SK-N-SH treated with all-trans-retinoic acid at 6 μM for 48 hours (cell line): ENCODE data around the gene TBC1D4.

ENCODE experiments used
- ATAC-seq: fragments of 200-7000 bp; cut with Tn5 transposase; 3 replicates; pipeline ENCODE4 v1.9.1; 2020; ENCODE audit warnings: mild to moderate bottlenecking, moderate library complexity
- BACH2 ChIP-seq: fragments of 250-450 bp; sonication (Bioruptor Pico); IDR thresholded peaks from 2 replicates; pipeline ENCODE4 v1.9.0; 2021; ENCODE audit warnings: mild to moderate bottlenecking, borderline replicate concordance
- CREB5 ChIP-seq: fragments of 250-450 bp; sonication (Bioruptor Pico); IDR thresholded peaks from 2 replicates; pipeline ENCODE4 v1.5.1; 2020; ENCODE audit warnings: low read depth, mild to moderate bottlenecking, moderate library complexity
- CSRNP3 ChIP-seq: fragments of 250-450 bp; sonication (Bioruptor Pico); IDR thresholded peaks from 2 replicates; pipeline ENCODE4 v1.5.1; 2021; ENCODE audit warnings: mild to moderate bottlenecking, moderate library complexity
- ESRRG ChIP-seq: fragments of 250-450 bp; sonication (Bioruptor Pico); IDR thresholded peaks from 2 replicates; pipeline ENCODE4 v1.6.1; 2021; ENCODE audit warnings: mild to moderate bottlenecking
- GLIS3 ChIP-seq: fragments of 250-450 bp; sonication (Bioruptor Pico); IDR thresholded peaks from 2 replicates; pipeline ENCODE4 v1.5.0; 2020; ENCODE audit warnings: mild to moderate bottlenecking, moderate library complexity
- ISL1 ChIP-seq: fragments of 250-450 bp; sonication (Bioruptor Pico); IDR thresholded peaks from 2 replicates; pipeline ENCODE4 v2.1.2; 2022; ENCODE audit warnings: mild to moderate bottlenecking, moderate library complexity
- OSR1 ChIP-seq: fragments of 250-450 bp; sonication (Bioruptor Pico); IDR thresholded peaks from 2 replicates; pipeline ENCODE4 v1.8.0; 2022; ENCODE audit warnings: moderate library complexity, mild to moderate bottlenecking, inconsistent platforms
- PATZ1 ChIP-seq: fragments of 250-450 bp; sonication (Bioruptor Pico); IDR thresholded peaks from 2 replicates; pipeline ENCODE4 v1.8.0; 2020; ENCODE audit warnings: mild to moderate bottlenecking, moderate library complexity, borderline replicate concordance
- POU6F1 ChIP-seq: fragments of 250-450 bp; sonication (Bioruptor Pico); IDR thresholded peaks from 2 replicates; pipeline ENCODE4 v1.8.0; 2021; ENCODE audit warnings: low read depth, mild to moderate bottlenecking, moderate library complexity, borderline replicate concordance
- PPARA ChIP-seq: fragments of 250-450 bp; sonication (Bioruptor Pico); IDR thresholded peaks from 2 replicates; pipeline ENCODE4 v1.5.0; 2020; ENCODE audit warnings: mild to moderate bottlenecking, borderline replicate concordance
- RARB ChIP-seq: fragments of 250-450 bp; sonication (Bioruptor Pico); IDR thresholded peaks from 2 replicates; pipeline ENCODE4 v1.8.0; 2021; ENCODE audit warnings: mild to moderate bottlenecking, moderate library complexity
- SNAI2 ChIP-seq: fragments of 250-450 bp; sonication (Bioruptor Pico); IDR thresholded peaks from 2 replicates; pipeline ENCODE4 v1.5.0; 2020; ENCODE audit warnings: mild to moderate bottlenecking, moderate library complexity
- TCF4 ChIP-seq: fragments of 250-450 bp; sonication (Bioruptor Pico); IDR thresholded peaks from 2 replicates; pipeline ENCODE4 v1.8.0; 2021; ENCODE audit warnings: mild to moderate bottlenecking, moderate library complexity, borderline replicate concordance
- TOX ChIP-seq: fragments of 250-450 bp; sonication (Bioruptor Pico); IDR thresholded peaks from 2 replicates; pipeline ENCODE4 v1.8.0; 2021; ENCODE audit warnings: mild to moderate bottlenecking, moderate library complexity, borderline replicate concordance
- TSHZ2 ChIP-seq: fragments of 250-450 bp; sonication (Bioruptor Pico); IDR thresholded peaks from 2 replicates; pipeline ENCODE4 v1.5.0; 2020; ENCODE audit warnings: mild to moderate bottlenecking, moderate library complexity
- ZC3H10 ChIP-seq: fragments of 250-450 bp; sonication (Bioruptor Pico); IDR thresholded peaks from 2 replicates; pipeline ENCODE4 v1.5.1; 2021; ENCODE audit warnings: mild to moderate bottlenecking, moderate library complexity
- ZFP3 ChIP-seq: fragments of 250-450 bp; sonication (Bioruptor Pico); IDR thresholded peaks from 2 replicates; pipeline ENCODE4 v1.5.0; 2020; ENCODE audit warnings: mild to moderate bottlenecking, moderate library complexity
- ZFP30 ChIP-seq: fragments of 450-650 bp; formaldehyde crosslinking; IDR thresholded peaks from 2 replicates; pipeline ENCODE4 v1.5.0; 2022; ENCODE audit warnings: mild to moderate bottlenecking, moderate library complexity
- ZNF565 ChIP-seq: fragments of 450-650 bp; formaldehyde crosslinking; conservative IDR thresholded peaks from 2 replicates; pipeline ENCODE4 v1.5.0; 2020; ENCODE audit warnings: low read depth, mild to moderate bottlenecking, moderate library complexity
- ZNF70 ChIP-seq: fragments of 450-650 bp; formaldehyde crosslinking; IDR thresholded peaks from 2 replicates; pipeline ENCODE4 v1.5.0; 2020; ENCODE audit warnings: mild to moderate bottlenecking, moderate library complexity
- ZNF8 ChIP-seq: fragments of 450-650 bp; formaldehyde crosslinking; IDR thresholded peaks from 2 replicates; pipeline ENCODE4 v1.5.0; 2020; ENCODE audit warnings: mild to moderate bottlenecking, moderate library complexity

The TBC1D4 gene

GRCh38 chr13:75390229-75390628 lies 91.7 kb downstream of the TBC1D4 start:
- TF ChIP-seq ISL1 (CRISPR knock-in tag) (no peak), ZC3H10 (no peak), PATZ1 (CRISPR knock-in tag) (no peak), TOX (CRISPR knock-in tag) (no peak), RARB (no peak), ZFP30 (no peak), BACH2 (CRISPR knock-in tag) (no peak), SNAI2 (CRISPR knock-in tag) (no peak), ZFP3 (CRISPR knock-in tag) (no peak), GLIS3 (CRISPR knock-in tag) (no peak), ESRRG (no peak), POU6F1 (CRISPR knock-in tag) (no peak), CSRNP3 (no peak), CREB5 (CRISPR knock-in tag) (no peak), ZNF8 (CRISPR knock-in tag) (no peak)
- no peak for ATAC-seq

- no peak for ATAC-seq
- TF ChIP-seq ISL1 (CRISPR knock-in tag) = peak; percentile 61
- peak; percentile 97 for TF ChIP-seq TCF4
- TF ChIP-seq TSHZ2 = peak; percentile 81; the same call in 1 of the 2 replicates
- TF ChIP-seq ESRRG = no peak
Observed at GRCh38 chr13:75385708-75386083, 96.3 kb downstream of the TBC1D4 start.

- no peak for TF ChIP-seq RARB
- no peak for TF ChIP-seq PATZ1 (CRISPR knock-in tag)
- no peak for TF ChIP-seq PPARA (CRISPR knock-in tag)
- TF ChIP-seq POU6F1 (CRISPR knock-in tag) = no peak
- TF ChIP-seq ZNF70 (CRISPR knock-in tag) = no peak
- TF ChIP-seq OSR1 (CRISPR knock-in tag) = no peak
- no peak for TF ChIP-seq BACH2 (CRISPR knock-in tag)
- TF ChIP-seq ZNF565 (CRISPR knock-in tag) = no peak
- no peak for TF ChIP-seq CSRNP3
- TF ChIP-seq ESRRG = no peak
- no peak for ATAC-seq
Observed at GRCh38 chr13:75384879-75385707, 96.9 kb downstream of the TBC1D4 start.
